ENCODE data around the gene TRAF6.
A peak's percentile ranks its signal among the peaks of the same experiment; 100 is the strongest.
"Not testable (repeated sequence)": the region's sequence is repeated elsewhere in the genome, so short reads cannot be mapped to it uniquely, and the experiment has no call there.

TRAF6 gene, protein sequence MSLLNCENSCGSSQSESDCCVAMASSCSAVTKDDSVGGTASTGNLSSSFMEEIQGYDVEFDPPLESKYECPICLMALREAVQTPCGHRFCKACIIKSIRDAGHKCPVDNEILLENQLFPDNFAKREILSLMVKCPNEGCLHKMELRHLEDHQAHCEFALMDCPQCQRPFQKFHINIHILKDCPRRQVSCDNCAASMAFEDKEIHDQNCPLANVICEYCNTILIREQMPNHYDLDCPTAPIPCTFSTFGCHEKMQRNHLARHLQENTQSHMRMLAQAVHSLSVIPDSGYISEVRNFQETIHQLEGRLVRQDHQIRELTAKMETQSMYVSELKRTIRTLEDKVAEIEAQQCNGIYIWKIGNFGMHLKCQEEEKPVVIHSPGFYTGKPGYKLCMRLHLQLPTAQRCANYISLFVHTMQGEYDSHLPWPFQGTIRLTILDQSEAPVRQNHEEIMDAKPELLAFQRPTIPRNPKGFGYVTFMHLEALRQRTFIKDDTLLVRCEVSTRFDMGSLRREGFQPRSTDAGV

GRCh38 chr11:36509694-36510593, at the start of gene TRAF6:
TSS of gene TRAF6 (minus strand) at chr11:36510272. CDS start at chr11:36501515, 8,757 bp downstream.
- peak; percentile 89 for DNase-seq (ENCODE audit: low spot score)

DNA sequence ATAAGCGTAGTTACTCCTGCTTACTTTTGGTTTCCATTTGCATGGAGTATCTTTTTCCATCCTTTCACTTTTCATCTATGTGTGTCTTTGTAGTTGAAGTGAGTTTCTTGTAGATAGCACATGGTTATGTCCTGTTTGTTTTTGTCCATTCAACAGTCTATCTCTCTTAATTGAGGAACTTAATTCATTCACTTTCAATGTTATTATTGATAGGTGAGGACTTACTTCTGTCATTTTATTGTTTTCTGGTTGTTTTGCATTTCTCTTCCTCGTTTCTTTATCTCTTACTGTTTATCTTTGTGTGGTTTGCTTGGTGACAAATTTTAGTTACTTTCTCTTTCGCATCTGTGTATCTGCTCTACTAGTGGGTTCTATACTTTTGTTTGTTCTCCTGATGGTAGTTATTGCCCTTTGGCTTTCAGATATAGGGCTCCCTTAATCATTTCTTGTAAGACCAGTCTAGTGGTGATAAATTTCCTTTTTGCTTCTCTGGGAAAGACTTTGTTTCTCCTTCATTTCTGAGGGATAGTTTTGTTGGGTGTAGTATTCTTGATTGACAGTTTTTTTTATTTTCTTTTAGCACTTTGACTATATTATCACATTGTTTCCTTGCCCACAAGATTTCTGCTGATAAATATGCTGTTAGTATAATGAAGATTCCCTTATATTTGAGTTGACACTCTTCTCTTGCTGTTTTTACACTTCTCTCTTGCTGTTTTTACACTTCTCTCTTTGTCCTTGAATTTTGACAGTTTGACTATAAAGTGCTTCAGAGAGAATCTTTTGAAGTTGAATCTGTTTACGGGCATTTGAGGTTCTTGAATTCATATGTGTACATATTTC, 48.7 kb upstream of the TRAF6 start:
- DNase-seq (ENCODE audit: low spot score) = no peak

DNA sequence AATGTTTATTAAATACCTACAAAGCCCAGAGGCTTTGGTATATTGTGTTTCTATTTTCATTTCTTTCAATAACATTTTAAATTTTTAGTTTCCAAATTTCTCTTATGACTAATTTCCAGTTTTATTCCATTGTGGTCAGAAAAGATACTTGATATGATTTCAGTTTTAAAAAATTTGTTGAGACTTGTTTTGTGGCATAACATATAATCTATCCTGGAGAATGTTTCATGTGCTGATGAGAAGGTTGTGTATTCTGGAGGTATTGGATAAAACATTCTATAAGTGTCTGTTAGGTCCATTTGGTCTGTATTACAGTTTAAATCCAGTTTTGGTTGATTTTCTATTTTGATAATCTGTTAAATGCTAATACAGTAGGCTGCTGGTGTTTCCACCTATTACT, 47.9 kb upstream of the TRAF6 start:
- no peak for DNase-seq (ENCODE audit: low spot score)

- not testable (repeated sequence) for DNase-seq (ENCODE audit: low spot score)
Observed at GRCh38 chr11:36557390-36557789, 47.3 kb upstream of the TRAF6 start.

DNA sequence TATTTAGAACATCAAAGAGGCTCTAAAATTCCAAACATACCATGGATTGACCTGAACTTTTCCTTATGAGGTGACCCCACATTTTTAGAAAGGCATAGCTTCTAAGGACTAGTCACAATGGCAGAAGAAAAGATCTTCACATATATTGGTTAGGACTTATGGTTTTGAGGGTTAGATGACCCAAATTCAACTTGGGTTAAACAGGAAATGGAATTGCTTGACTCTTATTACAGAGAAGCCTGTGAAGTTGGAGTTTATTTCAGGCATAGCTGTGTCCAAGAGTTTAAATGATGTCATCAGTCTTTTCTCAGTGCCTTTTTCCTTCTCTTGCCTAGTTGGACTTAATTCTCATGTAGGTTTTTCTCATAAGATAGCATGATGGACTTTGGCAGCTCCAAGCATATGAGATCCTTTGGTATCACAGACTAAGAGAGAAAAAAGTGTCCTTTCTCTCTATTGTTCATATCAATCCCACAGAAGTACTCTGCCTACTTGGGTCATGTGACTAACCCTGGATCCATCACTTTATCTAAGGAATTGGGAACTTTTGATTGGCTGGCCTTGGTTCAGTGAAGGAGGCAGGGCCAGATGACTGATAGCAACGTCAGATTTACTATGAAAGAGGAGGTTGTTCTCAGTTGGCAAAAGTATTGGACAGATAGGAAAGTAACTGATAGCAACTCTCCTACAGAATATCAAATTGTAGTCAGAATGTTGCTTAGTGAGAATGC, 40.5 kb upstream of the TRAF6 start:
- DNase-seq (ENCODE audit: low spot score) = no peak

DNA sequence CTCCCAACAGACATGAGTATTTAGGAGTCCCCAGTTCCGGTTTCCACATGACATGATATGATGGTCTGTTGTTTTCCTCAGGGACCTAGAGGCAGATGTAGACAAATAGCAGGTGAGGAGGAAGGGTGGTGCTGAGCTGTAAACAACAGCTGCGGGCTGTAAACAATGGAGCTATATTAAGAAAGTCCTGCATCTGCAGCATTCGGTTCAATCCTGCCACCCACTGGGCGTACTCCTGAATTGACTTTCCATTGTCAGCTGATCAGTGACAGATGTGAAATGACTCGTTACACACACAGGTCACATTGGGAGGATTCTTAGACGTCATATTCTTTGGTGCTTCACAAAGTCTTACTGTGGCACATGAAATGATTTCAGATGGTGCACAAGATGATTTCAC, 30.9 kb upstream of the TRAF6 start:
- peak; percentile 41 for DNase-seq (ENCODE audit: low spot score)

DNA sequence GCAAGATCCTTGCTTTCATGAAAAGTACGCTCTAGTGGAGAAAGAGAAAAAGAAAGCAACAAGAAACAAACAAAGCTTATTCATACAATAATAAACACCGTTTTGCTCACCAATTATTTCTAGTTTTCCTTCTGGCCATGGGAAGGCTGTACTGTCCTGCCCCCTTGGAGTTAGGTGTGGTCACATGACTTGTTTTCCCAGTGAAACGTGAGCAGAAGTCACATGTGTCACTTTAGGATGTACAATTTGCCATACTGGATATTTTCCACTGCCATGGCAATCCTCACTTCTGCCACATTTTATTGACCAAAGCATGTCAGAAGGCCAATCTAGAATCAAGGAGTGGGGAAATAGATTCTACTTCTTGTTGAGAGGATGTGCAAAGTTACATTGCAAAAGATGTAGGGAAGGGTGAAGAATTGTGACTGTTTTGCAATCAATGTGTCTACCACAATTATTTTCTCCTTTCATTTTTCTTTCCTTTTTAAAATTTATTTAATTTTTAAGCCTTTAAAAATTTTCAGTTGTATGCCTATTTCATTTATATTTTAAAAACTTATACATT, 24.3 kb upstream of the TRAF6 start:
- no peak for DNase-seq (ENCODE audit: low spot score)

- no peak for DNase-seq (ENCODE audit: low spot score)
Observed at GRCh38 chr11:36532941-36533601, 23.0 kb upstream of the TRAF6 start.

GRCh38 chr11:36530840-36531239, 20.8 kb upstream of the TRAF6 start:
- DNase-seq (ENCODE audit: low spot score) = no peak

DNA sequence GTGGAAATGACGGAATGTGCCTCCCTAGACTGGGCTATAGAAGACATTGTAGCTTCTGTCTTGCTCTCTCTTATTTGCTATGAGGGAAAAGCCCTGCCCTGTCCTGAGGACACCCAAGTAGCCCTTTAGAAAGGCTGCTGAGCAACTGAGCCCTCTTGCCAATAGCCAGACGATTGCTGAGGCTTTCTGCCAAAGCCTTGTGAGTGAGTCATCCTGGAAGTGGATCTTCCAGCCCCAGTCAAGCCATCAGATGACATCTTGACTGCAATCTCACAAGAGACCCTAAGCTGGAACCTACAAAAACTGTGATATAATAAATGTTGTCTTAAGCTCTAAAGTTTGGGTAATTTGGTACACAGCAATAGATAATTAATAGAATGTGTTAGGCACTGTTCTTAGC, 3.9 kb upstream of the TRAF6 start:
- DNase-seq (ENCODE audit: low spot score) = no peak

DNA sequence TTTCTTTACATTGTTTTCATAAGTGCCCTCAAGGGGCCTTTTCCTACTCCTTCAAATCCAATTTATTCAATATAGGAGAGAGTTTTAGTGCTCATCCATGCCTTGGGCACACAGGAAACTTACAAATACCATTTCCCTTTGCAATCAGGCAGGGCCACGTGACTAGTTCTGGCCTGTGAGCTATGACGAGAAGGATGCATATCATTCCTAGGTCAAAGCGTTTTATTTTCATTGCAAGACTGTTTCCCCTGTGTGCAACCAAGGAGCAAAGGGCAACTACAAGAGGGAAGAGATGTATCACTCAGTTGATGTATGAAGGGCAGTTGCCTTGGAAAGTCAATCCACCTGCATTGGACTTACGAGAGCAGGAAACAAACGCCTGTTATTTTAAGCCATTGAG, 1.9 kb upstream of the TRAF6 start:
- DNase-seq (ENCODE audit: low spot score) = no peak

DNA sequence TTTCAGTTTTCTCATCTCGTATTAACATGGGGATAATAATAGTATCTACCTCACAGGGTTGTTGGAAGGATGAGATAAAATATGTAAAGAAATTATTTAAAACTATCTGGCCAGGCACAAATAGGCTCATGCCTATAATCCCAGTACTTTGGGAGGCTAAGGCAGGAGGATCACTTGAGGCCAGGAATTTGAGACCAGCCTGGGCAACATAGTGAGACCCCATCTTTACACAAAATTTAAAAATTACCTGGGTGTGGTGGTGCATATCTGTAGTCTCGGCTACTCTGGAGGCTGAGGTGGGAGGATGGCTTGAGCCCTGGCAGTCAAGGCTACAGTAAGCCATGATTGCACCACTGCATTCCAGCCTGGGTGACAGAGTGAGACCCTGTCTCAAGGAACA, 990 bp upstream of the TRAF6 start:
- DNase-seq (ENCODE audit: low spot score) = not testable (repeated sequence)

DNA sequence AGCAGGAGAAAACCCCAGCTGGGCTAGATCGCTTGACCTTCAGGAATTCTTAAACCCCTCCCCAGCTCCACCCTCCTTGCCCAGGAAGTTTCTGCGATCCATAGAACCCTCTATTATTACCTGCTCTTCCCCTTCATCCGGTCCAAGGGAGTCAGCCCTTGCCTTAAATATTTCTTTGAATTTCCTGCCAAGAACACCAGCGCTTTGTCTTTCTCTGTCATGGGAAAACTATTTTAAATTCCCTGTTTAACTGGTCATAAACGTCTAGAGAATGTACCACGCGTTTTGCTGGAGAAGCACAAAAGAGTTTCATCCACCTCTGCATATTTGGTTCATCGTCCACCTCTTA, 496 bp upstream of the TRAF6 start:
- peak; percentile 22 for DNase-seq (ENCODE audit: low spot score)

DNA sequence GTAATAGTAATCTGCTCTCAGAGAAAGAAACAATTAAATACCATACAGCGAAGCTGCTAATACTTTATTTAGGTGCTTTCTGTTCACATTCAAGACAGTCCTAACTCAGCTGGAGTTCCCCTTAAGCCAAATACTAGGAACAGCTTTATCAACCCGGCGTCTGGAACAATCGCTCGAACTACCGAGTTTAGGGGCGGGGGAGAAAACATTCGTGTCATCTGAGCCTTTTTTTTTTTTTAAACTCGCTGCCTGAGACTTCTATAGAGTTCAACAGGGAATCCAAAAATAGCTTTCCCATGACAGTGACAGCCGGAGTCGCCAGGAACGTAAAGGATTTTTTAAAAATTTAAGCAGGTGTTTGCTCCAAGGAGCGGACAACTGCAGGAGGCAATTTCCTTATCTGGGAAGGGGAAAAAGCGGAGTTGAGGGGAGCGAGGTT, 852 bp downstream of the TRAF6 start:
- DNase-seq (ENCODE audit: low spot score) = peak; percentile 18

DNA sequence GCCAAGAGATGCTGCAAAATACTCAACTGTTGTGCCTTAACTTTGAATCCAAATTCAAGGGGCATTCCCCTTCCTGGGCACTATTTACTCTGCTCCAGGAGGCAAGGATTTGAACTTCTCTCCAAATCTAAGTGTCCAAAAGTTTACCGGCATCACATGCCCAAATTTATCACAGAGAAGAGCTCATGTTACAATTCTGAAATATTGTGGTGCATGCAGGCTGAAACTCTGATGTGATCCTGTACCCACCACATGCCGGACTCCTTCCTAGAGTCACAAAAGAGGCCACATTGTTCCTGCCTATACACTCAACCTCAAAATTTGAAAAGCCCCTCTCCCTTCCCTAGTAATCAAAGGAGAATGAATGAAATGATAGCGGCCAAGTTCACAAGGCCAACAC, 1.3 kb downstream of the TRAF6 start:
- no peak for DNase-seq (ENCODE audit: low spot score)

- no peak for DNase-seq (ENCODE audit: low spot score)
Observed at GRCh38 chr11:36507824-36508489, 2.1 kb downstream of the TRAF6 start.

DNA sequence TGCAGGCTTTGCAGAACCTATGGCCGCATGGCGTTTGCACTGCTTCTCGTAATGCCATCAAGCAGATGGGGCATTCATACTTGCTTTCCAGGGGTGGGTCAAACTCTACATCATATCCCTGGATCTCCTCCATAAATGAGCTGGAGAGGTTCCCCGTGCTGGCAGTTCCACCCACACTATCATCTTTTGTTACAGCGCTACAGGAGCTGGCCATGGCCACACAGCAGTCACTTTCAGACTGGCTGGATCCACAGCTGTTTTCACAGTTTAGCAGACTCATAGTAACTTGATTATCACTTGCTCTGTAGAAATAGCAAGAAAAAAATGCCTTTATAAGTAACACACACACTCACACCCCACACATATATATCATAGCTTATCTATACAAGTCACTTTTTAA, 8.8 kb downstream of the TRAF6 start:
- no peak for DNase-seq (ENCODE audit: low spot score)

DNA sequence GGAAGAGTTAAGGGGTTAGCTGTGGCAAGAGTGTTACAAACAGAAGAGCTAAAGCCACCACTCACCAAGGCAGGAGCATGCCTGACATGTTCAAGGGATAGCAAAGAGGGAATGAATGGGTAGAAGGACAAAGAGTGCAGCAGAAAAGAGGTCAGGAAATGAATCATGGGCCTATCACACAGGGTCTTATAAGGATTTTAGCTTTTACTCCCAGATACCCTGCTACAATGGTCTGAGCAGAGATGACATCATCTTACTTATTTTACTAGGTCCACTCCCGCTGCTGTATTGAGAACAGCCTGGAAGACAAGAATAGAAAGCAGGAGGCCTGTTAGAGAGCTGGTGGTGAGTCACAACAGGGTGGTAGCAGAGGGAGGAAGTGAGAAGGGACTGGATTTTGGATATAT, 9.8 kb downstream of the TRAF6 start:
- peak; percentile 90 for DNase-seq (ENCODE audit: low spot score)

DNA sequence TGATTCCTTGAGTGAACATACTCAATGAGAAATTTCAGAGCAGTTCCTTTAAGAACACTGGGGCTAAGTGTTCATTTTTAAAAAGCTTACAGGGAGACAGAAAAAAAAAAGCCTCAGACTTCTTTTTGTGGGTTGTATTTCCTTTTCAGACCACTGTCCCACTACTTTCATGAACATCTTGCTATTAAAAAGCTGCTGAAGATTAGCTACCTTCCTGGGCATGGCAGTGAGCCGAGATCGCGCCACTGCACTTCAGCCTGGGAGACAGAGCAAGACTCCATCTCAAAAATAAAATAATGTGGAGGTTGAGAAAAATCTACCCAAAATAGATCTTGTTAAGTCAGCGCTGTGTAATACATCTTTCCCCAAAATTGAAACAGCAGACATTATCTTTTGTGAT, 10.8 kb downstream of the TRAF6 start:
- no peak for DNase-seq (ENCODE audit: low spot score)

DNA sequence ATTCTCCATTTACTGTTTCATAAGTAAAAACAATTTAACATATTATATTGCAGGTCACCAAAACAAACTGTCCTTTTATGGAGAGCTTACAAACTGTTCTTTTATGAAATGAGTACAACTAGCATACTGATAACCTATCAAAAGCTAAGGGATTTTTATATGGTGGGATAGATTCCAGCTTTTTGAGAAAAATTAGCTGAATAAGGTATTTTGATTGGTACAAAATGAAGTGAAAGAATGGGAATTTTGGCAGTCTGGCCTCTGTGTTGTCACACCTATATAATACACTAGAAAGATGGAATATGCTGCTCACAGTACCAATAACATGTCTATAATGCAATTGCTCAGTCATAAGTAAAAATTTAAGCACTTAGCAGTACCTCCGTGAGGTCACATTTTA, 11.4 kb downstream of the TRAF6 start:
- no peak for DNase-seq (ENCODE audit: low spot score)
